IPS-NIHi11 (cell line): Measurements from ENCODE around the gene PAN3.

ENCODE experiments used
- DNase-seq: peaks from one replicate; pipeline ENCODE4 v3.0.0; 2012; ENCODE audit warnings: mixed read lengths, low spot score

The PAN3 gene

GRCh38 chr13:28338006-28338574, 199.7 kb downstream of the PAN3 start:
- DNase-seq, result no peak

GRCh38 chr13:28338742-28339141, 200.4 kb downstream of the PAN3 start:
- no peak for DNase-seq

- no peak for DNase-seq
Observed at GRCh38 chr13:28339419-28339818, 201.1 kb downstream of the PAN3 start.

DNA sequence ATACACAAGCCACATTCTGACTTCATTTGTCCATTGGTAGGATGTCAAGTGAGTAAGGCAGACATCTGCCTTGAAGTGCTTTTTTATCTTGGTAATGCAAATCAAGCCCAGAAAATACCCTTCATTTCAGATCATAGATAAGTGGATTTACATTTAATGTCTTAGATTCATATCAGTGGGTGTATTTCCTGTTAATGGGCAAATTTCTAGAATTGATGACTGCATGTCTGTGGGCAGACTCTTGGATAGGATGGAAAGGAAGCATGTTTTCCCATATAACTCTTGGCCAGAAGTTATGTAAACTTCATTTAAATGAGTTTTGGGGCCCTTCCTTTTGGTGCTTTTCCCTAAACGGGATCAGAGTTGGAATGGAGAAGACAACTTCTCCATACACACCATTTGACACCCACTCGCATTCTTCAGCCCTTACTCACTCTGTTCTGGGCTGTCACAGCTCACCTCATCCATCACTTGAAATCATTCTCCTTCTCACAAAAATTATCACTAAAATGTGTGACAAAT, 202.0 kb downstream of the PAN3 start:
- DNase-seq, result no peak

DNA sequence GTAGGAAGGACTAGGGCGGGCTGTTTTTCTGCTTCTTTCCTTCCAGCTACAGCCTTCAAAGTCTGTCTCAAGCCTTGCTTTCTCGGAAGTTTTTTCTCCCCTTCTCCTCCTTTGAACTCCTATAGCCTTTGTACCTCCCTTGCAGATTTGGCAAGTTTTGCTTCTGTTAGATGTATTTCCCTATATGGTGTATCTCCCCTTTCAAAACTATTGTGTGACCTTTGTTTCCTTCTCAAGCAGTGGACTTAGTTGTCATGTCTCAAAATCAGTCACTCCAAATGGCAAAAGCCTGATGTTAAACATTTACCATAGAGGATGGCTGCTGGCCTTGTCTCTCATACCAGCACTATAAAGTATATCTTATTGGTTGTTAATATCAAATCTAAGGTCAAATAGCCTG, 203.9 kb downstream of the PAN3 start:
- DNase-seq, result no peak

DNA sequence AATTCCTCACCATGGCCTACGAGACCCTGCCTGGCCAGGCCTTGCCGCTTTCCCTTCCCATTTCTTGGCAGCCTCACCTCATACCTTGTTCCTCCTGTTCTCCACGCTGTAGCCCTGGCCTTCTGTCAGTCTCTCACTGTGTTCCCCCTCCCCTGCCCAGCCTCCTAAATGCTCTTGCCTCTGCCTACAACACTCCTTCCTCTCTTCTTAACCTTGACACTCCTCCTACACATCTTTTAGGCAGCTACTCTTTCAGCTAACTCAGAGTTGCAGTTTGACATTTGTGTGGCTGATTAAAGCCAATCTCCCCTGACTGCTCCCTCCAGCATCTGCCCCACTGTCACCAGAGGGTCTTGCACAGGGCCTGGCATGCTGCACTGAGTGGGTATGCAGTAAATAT, 205.8 kb downstream of the PAN3 start:
- no peak for DNase-seq
